OCI-LY1 (cell line): ENCODE data around the gene PDE9A.

Experiments
- H2AFZ ChIP-seq: fragments of 200-600 bp; sonication (generic), shearing (Covaris generic); 2 replicates; pipeline ENCODE4 v1.6.0; 2014; ENCODE audit warnings: antibody characterized with exemption, mild to moderate bottlenecking, low read length
- H3F3A ChIP-seq: fragments of 200-600 bp; sonication (generic), shearing (Covaris generic); 2 replicates; pipeline ENCODE4 v1.6.0; 2014; ENCODE audit warnings: mild to moderate bottlenecking, antibody characterized with exemption, low read length, moderate library complexity; ENCODE audit not compliant: insufficient read depth
- H3K27ac ChIP-seq: fragments of 200-600 bp; sonication (generic); 2 replicates; pipeline ENCODE4 v1.5.1; 2014; ENCODE audit warnings: low read length, mixed run types, mild to moderate bottlenecking, low read depth; ENCODE audit not compliant: poor library complexity, severe bottlenecking
- H3K27me3 ChIP-seq: fragments of 200-600 bp; sonication (generic); 2 replicates; pipeline ENCODE4 v1.6.0; 2014; ENCODE audit warnings: antibody characterized with exemption, mild to moderate bottlenecking, low read length, moderate library complexity; ENCODE audit not compliant: insufficient read depth
- H3K36me3 ChIP-seq: fragments of 200-600 bp; sonication (generic); 2 replicates; pipeline ENCODE4 v1.6.1; 2014; ENCODE audit warnings: mild to moderate bottlenecking, antibody characterized with exemption, low read length, moderate library complexity, mixed read lengths; ENCODE audit not compliant: insufficient read depth
- H3K4me1 ChIP-seq: fragments of 200-600 bp; sonication (generic); 2 replicates; pipeline ENCODE4 v1.5.1; 2014; ENCODE audit warnings: mild to moderate bottlenecking, low read length, moderate library complexity; ENCODE audit not compliant: insufficient read depth, severe bottlenecking
- H3K4me2 ChIP-seq: fragments of 200-600 bp; sonication (generic), shearing (Covaris generic); 2 replicates; pipeline ENCODE4 v1.6.1; 2014; ENCODE audit warnings: low read length
- H3K4me3 ChIP-seq: fragments of 200-600 bp; sonication (generic); 2 replicates; pipeline ENCODE4 v1.5.1; 2014; ENCODE audit warnings: low read length, low read depth, mild to moderate bottlenecking, mixed read lengths; ENCODE audit not compliant: poor library complexity, severe bottlenecking
- H3K79me2 ChIP-seq: fragments of 200-600 bp; shearing (Covaris generic); 2 replicates; pipeline ENCODE4 v1.6.1; 2016; ENCODE audit warnings: mixed run types, low read length, mixed read lengths; ENCODE audit not compliant: insufficient read depth
- H3K9ac ChIP-seq: fragments of 200-600 bp; sonication (generic), shearing (Covaris generic); 2 replicates; pipeline ENCODE4 v1.6.1; 2014; ENCODE audit warnings: mild to moderate bottlenecking, low read length, mixed read lengths
- H3K9me2 ChIP-seq: fragments of 200-600 bp; sonication (generic), shearing (Covaris generic); 2 replicates; pipeline ENCODE4 v1.6.1; 2014; ENCODE audit warnings: low read depth, mild to moderate bottlenecking, low read length, mixed read lengths
- H3K9me3 ChIP-seq: fragments of 200-600 bp; shearing (Covaris generic); 2 replicates; pipeline ENCODE4 v1.6.1; 2014; ENCODE audit warnings: low read length, mixed read lengths
- H4K20me1 ChIP-seq: fragments of 200-600 bp; sonication (generic), shearing (Covaris generic); 2 replicates; pipeline ENCODE4 v1.6.0; 2016; ENCODE audit warnings: mild to moderate bottlenecking, low read length; ENCODE audit not compliant: insufficient read depth
- EZH2 ChIP-seq: fragments of 200-600 bp; sonication (generic), shearing (Covaris generic); IDR thresholded peaks from 2 replicates; pipeline ENCODE4 v1.8.0; 2017; ENCODE audit warnings: borderline replicate concordance, mixed run types, mild to moderate bottlenecking, antibody characterized with exemption, low read length, moderate library complexity, mixed read lengths
- TF ChIP-seq, protein P1 (sequence below): fragments of 200-600 bp; sonication (generic), shearing (Covaris generic); IDR thresholded peaks from 2 replicates; pipeline ENCODE4 v1.5.1; 2017; ENCODE audit warnings: mild to moderate bottlenecking, antibody characterized with exemption, low read length, moderate library complexity, mixed read lengths

The PDE9A gene

DNA sequence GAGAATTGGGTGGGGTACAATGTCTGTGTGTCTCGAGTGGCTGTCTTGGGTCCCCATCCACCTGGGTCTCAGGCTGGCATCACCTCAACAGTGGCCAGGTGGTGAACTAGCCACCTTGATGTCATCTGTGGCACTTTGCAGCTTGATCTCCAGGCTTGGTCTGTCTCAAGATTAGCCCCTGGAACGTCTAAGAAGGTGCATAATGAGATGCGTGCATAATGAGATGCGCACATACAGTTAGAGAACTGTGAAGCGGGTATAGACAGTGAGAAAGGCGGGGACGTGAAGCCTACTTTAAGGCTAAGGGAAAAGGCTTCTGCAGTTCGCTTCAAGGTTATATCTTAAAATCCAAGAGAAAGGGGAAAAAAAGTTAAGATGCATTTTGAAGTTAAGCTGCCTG, 127.2 kb downstream of the PDE9A start:
- TF ChIP-seq, protein P1, sequence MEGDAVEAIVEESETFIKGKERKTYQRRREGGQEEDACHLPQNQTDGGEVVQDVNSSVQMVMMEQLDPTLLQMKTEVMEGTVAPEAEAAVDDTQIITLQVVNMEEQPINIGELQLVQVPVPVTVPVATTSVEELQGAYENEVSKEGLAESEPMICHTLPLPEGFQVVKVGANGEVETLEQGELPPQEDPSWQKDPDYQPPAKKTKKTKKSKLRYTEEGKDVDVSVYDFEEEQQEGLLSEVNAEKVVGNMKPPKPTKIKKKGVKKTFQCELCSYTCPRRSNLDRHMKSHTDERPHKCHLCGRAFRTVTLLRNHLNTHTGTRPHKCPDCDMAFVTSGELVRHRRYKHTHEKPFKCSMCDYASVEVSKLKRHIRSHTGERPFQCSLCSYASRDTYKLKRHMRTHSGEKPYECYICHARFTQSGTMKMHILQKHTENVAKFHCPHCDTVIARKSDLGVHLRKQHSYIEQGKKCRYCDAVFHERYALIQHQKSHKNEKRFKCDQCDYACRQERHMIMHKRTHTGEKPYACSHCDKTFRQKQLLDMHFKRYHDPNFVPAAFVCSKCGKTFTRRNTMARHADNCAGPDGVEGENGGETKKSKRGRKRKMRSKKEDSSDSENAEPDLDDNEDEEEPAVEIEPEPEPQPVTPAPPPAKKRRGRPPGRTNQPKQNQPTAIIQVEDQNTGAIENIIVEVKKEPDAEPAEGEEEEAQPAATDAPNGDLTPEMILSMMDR: no peak
- no peak for TF ChIP-seq EZH2
- Histone ChIP-seq H3K9ac (no peak overlapping the region), H3K4me3 (no peak overlapping the region), H3K27ac (no peak overlapping the region), H3K9me2 (no peaks in the 10 kb centered on the region), H3K79me2 (no peaks in the 10 kb centered on the region), H3K27me3 (peaks cover 10% of the 10 kb centered on the region; the same call in 1 of the 2 replicates), H3K36me3 (no peaks in the 10 kb centered on the region), H2AFZ (no peak overlapping the region), H3F3A (no peaks in the 10 kb centered on the region), H3K9me3 (no peaks in the 10 kb centered on the region), H4K20me1 (no peaks in the 10 kb centered on the region), H3K4me1 (peaks cover 8% of the 10 kb centered on the region), H3K4me2 (no peak overlapping the region)

DNA sequence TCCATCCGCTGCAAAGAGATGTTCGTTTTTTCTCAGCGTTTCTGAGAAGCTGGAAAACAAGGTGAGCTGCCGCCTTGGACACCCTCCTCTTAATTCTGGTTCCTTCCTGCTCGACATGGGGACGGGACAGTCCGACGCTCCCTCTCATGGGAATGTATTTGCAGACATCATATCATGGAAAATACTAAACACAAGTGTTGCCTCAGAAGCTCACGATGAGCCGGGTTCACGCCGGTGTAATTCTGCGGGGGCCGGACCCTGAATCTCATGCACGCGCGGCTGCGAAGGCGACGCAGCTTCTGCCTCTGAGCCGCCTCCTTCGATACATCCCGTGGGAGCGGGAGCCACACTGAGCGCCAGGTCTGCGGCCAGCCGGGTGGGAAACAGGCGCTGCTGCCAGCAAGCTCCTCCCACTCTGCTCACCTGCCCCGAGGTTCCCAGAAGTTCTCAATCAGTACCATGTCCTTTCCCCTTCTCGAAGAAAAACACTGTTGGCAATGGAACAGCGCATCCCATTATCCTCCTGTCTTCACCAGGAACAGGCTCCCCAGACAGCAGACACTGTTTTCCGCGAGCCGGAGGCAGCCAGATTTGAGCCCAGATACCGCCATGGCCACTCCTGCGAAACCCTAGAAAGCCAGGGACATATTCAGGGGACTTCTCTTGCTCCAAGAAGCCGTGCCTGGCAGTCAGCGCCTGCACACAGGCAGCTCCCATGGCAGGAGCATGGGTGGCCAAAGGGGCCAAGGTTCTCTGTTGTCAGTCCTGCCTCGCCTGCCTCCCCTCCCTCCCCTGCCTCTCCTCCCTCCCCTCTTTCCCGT, 127.9 kb downstream of the PDE9A start:
- Histone ChIP-seq H2AFZ (no peak overlapping the region), H3K36me3 (no peaks in the 10 kb centered on the region), H3K4me2 (no peak overlapping the region), H3K79me2 (no peaks in the 10 kb centered on the region), H3F3A (no peaks in the 10 kb centered on the region), H3K9ac (no peak overlapping the region), H3K4me1 (peaks cover 8% of the 10 kb centered on the region), H3K27ac (no peak overlapping the region), H3K9me2 (no peaks in the 10 kb centered on the region), H3K27me3 (peaks cover 10% of the 10 kb centered on the region; the same call in 1 of the 2 replicates), H4K20me1 (no peaks in the 10 kb centered on the region), H3K9me3 (no peaks in the 10 kb centered on the region), H3K4me3 (no peak overlapping the region)
- TF ChIP-seq EZH2: no peak
- TF ChIP-seq, protein P1: no peak

DNA sequence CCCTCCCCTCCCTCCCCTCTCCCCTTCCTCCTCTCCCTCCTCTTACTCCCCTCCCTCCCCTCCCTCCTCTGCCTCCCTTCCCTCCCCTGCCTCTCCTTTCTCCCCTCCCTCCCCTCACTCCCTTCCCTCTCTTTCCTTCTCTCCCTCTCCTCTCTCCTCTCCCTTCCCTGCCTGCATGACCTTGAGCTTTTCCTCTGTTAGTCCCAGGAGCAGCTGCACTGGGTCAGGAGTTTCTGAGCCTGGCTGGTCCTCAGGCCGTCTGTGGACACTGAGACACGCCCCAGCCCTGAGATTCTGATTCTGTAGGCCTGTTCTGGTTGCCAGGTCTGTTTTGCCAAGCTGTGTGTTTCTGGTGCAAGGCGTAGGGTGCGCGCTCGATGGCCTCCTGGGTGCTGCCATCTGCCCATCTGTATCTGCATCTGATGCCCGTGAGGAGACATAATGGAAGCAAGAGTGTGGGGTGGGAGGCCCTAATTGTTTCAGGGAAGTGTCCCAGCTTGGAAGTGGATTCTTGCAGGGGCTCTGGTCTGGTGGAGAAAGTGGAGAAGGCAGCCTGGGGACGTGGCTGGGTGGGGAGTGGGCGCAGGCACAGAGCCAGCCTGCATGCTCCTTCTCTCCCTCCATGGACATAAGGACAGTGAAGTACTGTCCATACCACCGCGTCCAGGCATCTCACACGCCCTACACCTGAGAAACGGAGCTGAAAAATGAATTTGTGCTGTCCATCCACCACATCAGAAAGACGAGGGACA, 128.7 kb downstream of the PDE9A start:
- Histone ChIP-seq H3K9ac (no peak overlapping the region), H3K36me3 (no peaks in the 10 kb centered on the region), H3K27me3 (peaks cover 8% of the 10 kb centered on the region; the same call in 1 of the 2 replicates), H3K79me2 (no peaks in the 10 kb centered on the region), H4K20me1 (no peaks in the 10 kb centered on the region), H3K9me3 (no peaks in the 10 kb centered on the region), H3K4me2 (no peak overlapping the region), H3K4me1 (peaks cover 8% of the 10 kb centered on the region), H3F3A (no peaks in the 10 kb centered on the region), H3K9me2 (no peaks in the 10 kb centered on the region), H2AFZ (no peak overlapping the region), H3K4me3 (no peak overlapping the region), H3K27ac (no peak overlapping the region)
- TF ChIP-seq, protein P1: no peak
- TF ChIP-seq EZH2: no peak
